GM19452 (cell line): ENCODE measurements around the gene ZNF2.

Source experiments
- ATAC-seq: cut with Tn5 transposase; IDR thresholded peaks from one replicate; pipeline ENCODE4 v1.9.1; 2021; ENCODE audit not compliant: unreplicated experiment

The ZNF2 gene

GRCh38 chr2:95204396-95204795, 38.8 kb downstream of the ZNF2 start:
- no peak for ATAC-seq

- ATAC-seq: no peak
Measured at GRCh38 chr2:95206096-95206495, 40.5 kb downstream of the ZNF2 start.

GRCh38 chr2:95207111-95207961, 41.7 kb downstream of the ZNF2 start, which contains the start of gene ZNF892:
Gene ZNF892, plus strand, starts transcription at chr2:95207521. Its CDS starts 295 bp downstream, at chr2:95207816.
- ATAC-seq: peak; percentile 99

GRCh38 chr2:95208106-95208505, 42.5 kb downstream of the ZNF2 start:
- no peak for ATAC-seq

- ATAC-seq: no peak
Measured at GRCh38 chr2:95215018-95215612, 49.5 kb downstream of the ZNF2 start.

DNA sequence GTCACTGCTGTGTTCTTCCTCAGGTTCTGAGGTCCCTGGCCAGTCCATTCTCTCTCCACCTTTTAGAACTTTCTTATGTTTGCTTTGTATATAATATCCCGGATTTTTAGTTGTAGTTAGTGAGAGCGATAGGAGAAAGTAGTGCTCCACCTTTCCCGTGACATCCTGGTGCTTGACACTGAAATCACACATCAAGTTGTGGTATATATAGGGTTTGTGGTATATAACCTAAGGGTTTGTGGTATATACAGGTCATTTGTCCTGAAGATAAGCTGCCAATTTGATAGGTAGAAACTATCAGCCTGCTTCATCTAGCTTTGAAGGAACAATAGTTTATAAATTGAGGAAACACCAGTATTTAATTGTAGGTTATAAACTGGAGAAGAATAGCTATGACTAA, 54.8 kb downstream of the ZNF2 start:
- no peak for ATAC-seq

GRCh38 chr2:95225658-95226057, 60.0 kb downstream of the ZNF2 start:
- no peak for ATAC-seq

- no peak for ATAC-seq
Measured at GRCh38 chr2:95231723-95232122, 66.1 kb downstream of the ZNF2 start.

DNA sequence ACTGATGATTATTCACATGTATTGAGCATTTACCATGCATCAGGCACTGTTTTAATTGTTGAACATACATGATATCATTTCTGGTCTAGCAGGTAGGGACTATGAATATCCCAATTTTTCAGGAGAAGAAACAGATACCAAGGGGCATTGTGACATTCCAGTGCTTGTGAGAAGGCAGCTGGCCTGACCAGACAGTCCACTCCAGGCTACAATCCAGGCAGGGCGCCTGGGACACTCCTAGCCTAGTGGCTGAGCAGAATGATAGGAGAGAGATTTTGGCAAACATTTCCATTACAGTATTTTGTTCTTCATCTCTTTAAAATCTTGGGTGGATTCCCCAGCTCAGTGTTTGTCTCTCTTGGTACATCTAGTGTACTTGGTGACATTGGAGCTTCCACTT, 66.6 kb downstream of the ZNF2 start:
- no peak for ATAC-seq
